HCT116 (cell line): ENCODE measurements around the gene CIT. TPM values are rescaled to one million over a fixed set of nuclear protein-coding genes. Genes with fewer than 3 reads are reported as not detected.
A peak's percentile ranks its signal among the peaks of the same experiment; 100 is the strongest.

Experiments used
- ATAC-seq: fragments of 200-7000 bp; cut with Tn5 transposase; 2 replicates; pipeline ENCODE4 v1.9.1; 2020; ENCODE audit warnings: mild to moderate bottlenecking, moderate library complexity
- BruUV-seq: library from RNA; stranded (reverse); fragments of 400-500 nt; replicated peaks from 2 replicates; lab custom pipeline; 2021; lab: Mats Ljungman, UMichigan
- CTCF ChIA-PET: fragments of 300-600 bp; sonication (Branson Sonifier 250); formaldehyde crosslinking; loops from one replicate; lab custom pipeline; 2021; ENCODE audit warnings: antibody characterized with exemption; lab: Charles Lee
- POLR2A ChIA-PET: fragments of 300-600, 350-600 bp; sonication (Branson Sonifier 250); formaldehyde crosslinking; loops from one replicate; lab custom pipeline; 2021; ENCODE audit warnings: antibody characterized with exemption; lab: Charles Lee
- RAD21 ChIA-PET, 2 experiments: fragments of 300-600 bp; sonication (Branson Sonifier 250); formaldehyde crosslinking; loops; one replicate each; lab custom pipeline; 2023; ENCODE audit warnings: low total read pairs in 2 of 2; ENCODE audit not compliant: uncharacterized antibody in 2 of 2, unreplicated experiment in 2 of 2, low non-redundant PET in 1 of 2; lab: Charles Lee
- DNase-seq: peaks from one replicate; pipeline ENCODE4 v3.0.0-alpha.2; 2010; ENCODE audit warnings: low read depth, low spot score
- H2AFZ ChIP-seq: fragments of 200-600 bp; shearing (Covaris generic), sonication (generic); 2 replicates; pipeline ENCODE4 v1.6.1; 2017; ENCODE audit warnings: low read depth, mixed run types, mixed read lengths, antibody characterized with exemption, low read length; ENCODE audit not compliant: poor library complexity, severe bottlenecking
- H3K27ac ChIP-seq: 2 replicates; pipeline ENCODE4 v1.5.1; 2012; ENCODE audit warnings: low read depth, low read length
- H3K27me3 ChIP-seq: fragments of 200-600 bp; sonication (generic); 2 replicates; pipeline ENCODE4 v1.6.1; 2016; ENCODE audit warnings: mixed run types, low read length, mixed read lengths; ENCODE audit not compliant: insufficient read depth
- H3K36me3 ChIP-seq, 2 experiments: fragments of 200-500 bp in 1 of 2; fragments of 200-600 bp in 1 of 2; sonication (Bioruptor generic) in 1 of 2; sonication (generic) in 1 of 2; 2 replicates each; pipeline versions ENCODE4 v1.5.1 to v1.6.1; 2014 to 2016; ENCODE audit warnings: low read length in 2 of 2, inconsistent platforms in 1 of 2, mixed read lengths in 1 of 2, mixed run types in 1 of 2; ENCODE audit not compliant: insufficient read depth in 2 of 2, control insufficient read depth in 1 of 2
- H3K4me1 ChIP-seq, 2 experiments: fragments of 200-600 bp in 1 of 2; sonication (generic) in 1 of 2; 2 replicates each; pipeline versions ENCODE4 v1.5.1 to v1.6.1; 2012 to 2017; ENCODE audit warnings: low read length in 2 of 2, inconsistent platforms in 1 of 2, mild to moderate bottlenecking in 1 of 2, mixed read lengths in 1 of 2, mixed run types in 1 of 2, moderate library complexity in 1 of 2; ENCODE audit not compliant: insufficient read depth in 2 of 2, control insufficient read depth in 1 of 2
- H3K4me2 ChIP-seq: fragments of 200-600 bp; sonication (generic); 2 replicates; pipeline ENCODE4 v1.6.1; 2017; ENCODE audit warnings: mixed run types, low read length, mixed read lengths
- H3K4me3 ChIP-seq, 2 experiments: fragments of 200-600 bp in 1 of 2; sonication (generic) in 1 of 2; replicated peaks in 1 of 2; 2 replicates each; pipeline ENCODE4 v1.5.1; 2011 to 2016; ENCODE audit warnings: low read length in 2 of 2, control low read depth in 1 of 2, low read depth in 1 of 2, mild to moderate bottlenecking in 1 of 2, mixed read lengths in 1 of 2, mixed run types in 1 of 2
- H3K79me2 ChIP-seq: fragments of 200-600 bp; sonication (generic); 2 replicates; pipeline ENCODE4 v1.6.1; 2017; ENCODE audit warnings: mild to moderate bottlenecking, mixed run types, low read length, moderate library complexity, mixed read lengths; ENCODE audit not compliant: insufficient read depth
- H3K9ac ChIP-seq: fragments of 200-600 bp; sonication (generic); 2 replicates; pipeline ENCODE4 v1.6.1; 2016; ENCODE audit warnings: low read length, mixed read lengths
- H3K9me2 ChIP-seq: fragments of 200-600 bp; sonication (generic), shearing (Covaris generic); 2 replicates; pipeline ENCODE4 v1.6.1; 2017; ENCODE audit warnings: mixed run types, mild to moderate bottlenecking, moderate library complexity; ENCODE audit not compliant: insufficient read depth
- H3K9me3 ChIP-seq, 2 experiments: fragments of 200-500 bp in 1 of 2; fragments of 200-600 bp in 1 of 2; sonication (Bioruptor generic) in 1 of 2; sonication (generic) in 1 of 2; 2 replicates each; pipeline ENCODE4 v1.6.1; 2014 to 2017; ENCODE audit warnings: low read length in 2 of 2, mixed read lengths in 2 of 2, inconsistent platforms in 1 of 2, low read depth in 1 of 2, mild to moderate bottlenecking in 1 of 2, mixed run types in 1 of 2, moderate library complexity in 1 of 2; ENCODE audit not compliant: control insufficient read depth in 1 of 2, insufficient read depth in 1 of 2
- H4K20me1 ChIP-seq: fragments of 200-600 bp; sonication (generic), shearing (Covaris generic); 2 replicates; pipeline ENCODE4 v1.6.1; 2017; ENCODE audit warnings: mixed run types, mild to moderate bottlenecking, moderate library complexity; ENCODE audit not compliant: insufficient read depth
- CBX3 ChIP-seq: IDR thresholded peaks from 2 replicates; pipeline ENCODE4 v1.6.1; 2012; ENCODE audit warnings: low read depth
- JUND ChIP-seq: IDR thresholded peaks from 2 replicates; pipeline ENCODE4 v1.6.1; 2012
- POLR2A ChIP-seq: IDR thresholded peaks from 2 replicates; pipeline ENCODE4 v1.7.0; 2011; ENCODE audit warnings: borderline replicate concordance; ENCODE audit not compliant: insufficient read depth, insufficient read length; ENCODE audit errors: extremely low read depth
- POLR2AphosphoS5 ChIP-seq: IDR thresholded peaks from 2 replicates; pipeline ENCODE4 v1.6.1; 2011; ENCODE audit warnings: mild to moderate bottlenecking, low read depth, low read length, moderate library complexity
- SIN3A ChIP-seq: IDR thresholded peaks from 2 replicates; pipeline ENCODE4 v1.6.1; 2012; ENCODE audit warnings: low read depth
- SRF ChIP-seq: IDR thresholded peaks from 2 replicates; pipeline ENCODE4 v1.6.1; 2012; ENCODE audit warnings: low read depth
- TCF7L2 ChIP-seq: IDR thresholded peaks from 2 replicates; pipeline ENCODE4 v1.7.0; 2011; ENCODE audit warnings: borderline replicate concordance, inconsistent platforms; ENCODE audit not compliant: insufficient read depth, insufficient read length; ENCODE audit errors: extremely low read depth
- ZFX ChIP-seq: fragments of 450-650 bp; IDR thresholded peaks from 2 replicates; pipeline ENCODE4 v1.6.1; 2017
- intact Hi-C: fragments of 100-400 bp; cut with micrococcal nuclease; formaldehyde crosslinking; loops from 2 replicates; pipeline ENCODE4 v1.10.0; 2022
- total RNA-seq: library from RNA; stranded (reverse); gene quantifications from one replicate; pipeline ENCODE4 v1.2.1, GENCODE V29; 2021; ENCODE audit not compliant: unreplicated experiment
- TF ChIP-seq, protein P1 (sequence below): IDR thresholded peaks from 2 replicates; pipeline ENCODE4 v1.6.1; 2012

CIT gene
- total RNA-seq, 1 experiment from 2014 or later, result 54.2 TPM

DNA sequence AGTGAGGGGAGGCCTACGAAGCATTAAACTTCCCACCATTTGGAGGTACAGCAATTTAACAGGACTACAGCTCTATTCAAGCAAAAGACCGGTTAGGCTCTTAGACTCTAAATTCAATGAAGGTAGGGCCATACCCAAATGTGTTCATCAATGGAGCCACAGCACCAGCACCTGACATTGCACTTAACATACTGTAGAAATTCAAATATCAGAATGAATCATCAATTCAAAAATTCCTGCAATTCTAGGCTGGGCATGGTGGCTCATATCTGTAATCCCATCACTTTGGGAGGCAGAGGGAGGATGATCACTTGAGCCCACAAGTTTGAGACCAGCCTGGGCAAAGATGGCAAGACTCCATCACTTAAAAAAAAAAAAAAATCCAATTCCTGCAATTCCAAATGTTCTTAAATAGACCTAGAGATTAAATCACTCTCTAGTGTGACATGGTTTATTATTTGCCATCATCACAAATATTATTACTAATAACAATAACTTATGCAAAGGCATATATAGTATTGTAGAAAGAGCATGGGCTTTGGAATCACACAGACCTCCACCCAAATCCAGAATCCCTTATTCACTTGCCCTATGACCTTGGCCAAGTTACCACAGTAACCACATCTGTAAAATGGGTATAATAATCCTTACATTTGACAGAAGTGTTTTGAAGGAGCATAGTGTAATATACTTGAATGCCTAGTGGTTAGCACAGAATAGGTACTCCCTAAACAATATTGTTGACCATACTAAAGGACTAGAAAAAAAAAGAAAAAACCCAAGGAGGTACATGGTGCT is 59.4 kb downstream of the CIT start:
- Histone ChIP-seq H3K9me2 (no peaks in the 10 kb centered on the region), H3K9ac (no peak overlapping the region), H3K27me3 (no peaks in the 10 kb centered on the region), H3K9me3 (no peaks in the 10 kb centered on the region), H3K27ac (no peak overlapping the region), H3K4me3 (no peak overlapping the region), H4K20me1 (no peaks in the 10 kb centered on the region; the same call in 1 of the 2 replicates), H2AFZ (no peak overlapping the region), H3K4me1 (no peaks in the 10 kb centered on the region), H3K79me2 (peaks cover 42% of the 10 kb centered on the region), H3K36me3 (peaks cover 2 to 17% of the 10 kb centered on the region in 2 experiments; a peak in 1 of 4 replicates), H3K4me2 (no peak overlapping the region)
- no peak for TF ChIP-seq CBX3
- TF ChIP-seq POLR2A, result no peak
- no peak for TF ChIP-seq SIN3A
- 0 out of 2 replicates have a peak, but pooled peaks have one; percentile 9 for TF ChIP-seq SRF
- ChIA-PET POLR2A (no interaction called here), RAD21 (no interaction called here), CTCF (no interaction called here)
- DNase-seq (no peak), ATAC-seq (no peak)
- BruUV-seq, result no TSS peak
- intact Hi-C loops, result no loop called here

GRCh38 chr12:119809023-119809422 is 68.1 kb downstream of the CIT start:
- POLR2A ChIA-PET, result no interaction called here
- Histone ChIP-seq H3K27ac (no peak overlapping the region), H3K9me2 (no peaks in the 10 kb centered on the region), H4K20me1 (peaks cover 6% of the 10 kb centered on the region; the same call in 1 of the 2 replicates), H2AFZ (no peak overlapping the region), H3K79me2 (peaks cover 18% of the 10 kb centered on the region), H3K4me1 (peaks cover 0 to 16% of the 10 kb centered on the region in 2 experiments; a peak in 3 of 4 replicates), H3K9ac (no peak overlapping the region), H3K9me3 (no peaks in the 10 kb centered on the region), H3K4me3 (no peak overlapping the region), H3K36me3 (peaks cover 0 to 3% of the 10 kb centered on the region in 2 experiments; a peak in 1 of 4 replicates), H3K4me2 (no peak overlapping the region), H3K27me3 (no peaks in the 10 kb centered on the region)
- TF ChIP-seq POLR2A (no peak), JUND (no peak), TCF7L2 (no peak), ZFX (no peak), POLR2AphosphoS5 (no peak), SRF (no peak)
- TF ChIP-seq, protein P1, sequence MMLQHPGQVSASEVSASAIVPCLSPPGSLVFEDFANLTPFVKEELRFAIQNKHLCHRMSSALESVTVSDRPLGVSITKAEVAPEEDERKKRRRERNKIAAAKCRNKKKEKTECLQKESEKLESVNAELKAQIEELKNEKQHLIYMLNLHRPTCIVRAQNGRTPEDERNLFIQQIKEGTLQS, result no peak
- RAD21 ChIA-PET, result no interaction called here
- DNase-seq (no peak), ATAC-seq (no peak)
- no TSS peak for BruUV-seq
- CTCF ChIA-PET, result no interaction called here
- intact Hi-C loops, result no loop called here
